Germinal center (tissue), 1 donor: Measurements from ENCODE around the gene BMF.
"Not testable (repeated sequence)": the region's sequence is repeated elsewhere in the genome, so short reads cannot be mapped to it uniquely, and the experiment has no call there.

ENCODE experiments used
- DNase-seq: peaks from one replicate; pipeline ENCODE4 v3.0.0; 2012; ENCODE audit warnings: mixed read lengths, low spot score

The BMF gene

DNA sequence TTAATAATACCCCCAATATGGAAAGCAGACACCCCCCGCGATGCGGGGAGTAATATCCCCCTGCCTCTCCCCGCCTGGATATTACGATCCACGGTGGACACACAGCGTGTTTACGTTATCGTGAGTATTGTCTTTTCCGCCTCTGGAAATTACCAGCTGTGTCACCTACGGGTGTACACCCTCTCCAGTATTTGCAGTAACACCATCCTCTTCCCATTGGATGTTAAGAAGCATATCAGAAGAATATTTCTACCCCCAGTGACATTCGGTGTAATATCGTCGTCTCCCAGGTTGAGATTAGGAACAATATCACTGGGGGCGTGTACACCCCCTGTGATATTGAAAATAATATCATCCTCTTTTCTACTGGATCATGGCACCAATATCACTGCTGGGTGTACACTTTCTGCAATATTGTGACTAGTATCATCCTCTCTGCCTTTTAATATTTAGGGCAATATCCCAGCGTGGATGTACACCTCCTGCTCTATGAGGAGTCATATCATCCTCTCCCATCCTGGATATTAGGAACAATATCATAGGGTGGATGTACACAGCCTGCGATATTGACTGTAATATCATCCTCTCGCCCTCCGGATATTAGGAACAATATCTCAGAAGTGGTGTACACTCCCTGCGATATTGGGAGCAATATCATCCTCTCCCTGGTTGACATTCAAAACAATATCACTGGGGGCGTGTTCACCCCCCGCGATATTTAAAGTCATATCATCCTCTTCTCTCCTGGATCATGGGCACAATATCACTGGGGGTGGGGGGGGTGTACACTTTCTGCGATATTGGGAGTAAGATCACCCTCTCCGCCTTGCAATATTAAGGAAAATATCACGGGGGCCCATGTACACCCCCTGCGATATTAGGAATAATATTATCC lies 20.3 kb upstream of the BMF start:
- no peak for DNase-seq

DNA sequence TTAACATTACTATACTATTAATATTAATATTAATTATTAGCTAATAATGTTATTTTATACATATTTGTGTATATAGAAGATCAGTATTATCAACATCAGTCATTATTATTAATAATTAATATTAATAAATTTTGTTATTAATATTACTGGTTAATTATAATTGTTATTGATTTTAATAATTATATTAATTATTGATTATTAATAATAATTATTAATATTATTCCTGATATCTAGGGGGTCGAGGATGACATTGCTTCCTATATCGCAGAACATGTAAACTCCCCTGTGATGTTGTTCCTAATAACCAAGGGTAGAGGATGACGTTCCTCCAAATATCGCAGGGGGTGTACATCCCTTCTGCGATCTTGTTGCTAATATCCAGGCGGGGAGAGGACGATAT lies 17.3 kb upstream of the BMF start:
- no peak for DNase-seq

DNA sequence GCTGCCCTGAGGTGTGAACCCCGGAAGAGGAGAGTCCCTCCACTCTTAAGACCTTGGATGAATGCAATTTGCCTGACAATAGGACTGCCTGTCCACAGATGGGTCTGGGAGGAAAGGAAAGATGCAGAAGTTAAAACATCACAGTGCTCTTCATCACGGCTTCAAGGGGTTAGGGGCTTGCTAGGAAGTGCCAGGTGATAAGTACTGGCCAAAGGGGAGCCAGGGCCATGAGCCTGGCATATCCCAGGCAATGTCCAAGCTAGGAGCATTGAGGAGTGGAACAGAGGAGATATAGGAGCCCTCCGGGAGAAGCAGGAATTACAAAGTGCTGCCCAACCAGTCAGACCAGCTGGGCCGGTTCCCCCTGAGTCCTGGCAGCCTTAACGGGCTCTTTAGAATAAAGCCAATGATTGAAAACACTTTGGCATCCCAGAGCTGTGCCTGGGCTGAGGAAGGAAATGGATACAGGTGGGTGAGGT lies 16.2 kb upstream of the BMF start:
- not testable (repeated sequence) for DNase-seq

DNA sequence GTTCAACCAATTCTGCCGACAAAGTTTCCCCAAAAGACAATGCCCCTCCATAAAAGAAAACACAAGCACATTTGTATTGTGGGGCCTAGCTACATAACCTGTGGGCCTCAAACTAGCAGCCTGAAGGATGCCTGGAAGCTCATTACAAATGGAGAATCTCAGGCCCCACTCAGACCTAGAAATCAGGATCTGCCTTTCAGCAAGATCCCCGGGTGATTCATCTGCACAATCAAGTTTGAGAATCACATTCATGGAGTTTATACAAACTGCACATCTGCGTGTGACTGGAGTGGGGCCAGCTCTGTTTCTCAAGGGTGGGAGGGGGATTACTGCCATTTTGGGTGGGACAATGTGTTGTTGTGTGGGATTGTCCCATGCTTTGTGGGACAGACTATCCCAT lies 15.7 kb upstream of the BMF start:
- DNase-seq = not testable (repeated sequence)

DNA sequence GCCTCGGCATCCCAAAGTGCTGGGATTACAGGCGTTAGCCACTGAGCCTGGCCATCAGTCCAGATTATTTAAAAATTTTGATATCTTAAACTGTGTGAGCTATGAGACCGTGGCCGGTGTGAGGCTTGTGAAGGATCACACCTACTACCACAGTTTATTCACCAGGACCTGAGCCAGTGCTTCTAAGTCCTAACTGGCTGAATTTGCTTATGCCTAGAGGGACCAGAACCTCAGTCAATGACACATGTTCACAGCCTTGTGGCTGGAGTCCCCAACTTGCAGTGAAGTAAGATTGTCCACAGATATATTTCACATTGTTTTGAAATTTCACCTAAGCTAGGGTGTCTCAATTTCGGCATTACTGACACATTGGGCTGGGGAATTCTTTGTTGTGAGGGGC lies 15.2 kb upstream of the BMF start:
- DNase-seq = not testable (repeated sequence)

DNA sequence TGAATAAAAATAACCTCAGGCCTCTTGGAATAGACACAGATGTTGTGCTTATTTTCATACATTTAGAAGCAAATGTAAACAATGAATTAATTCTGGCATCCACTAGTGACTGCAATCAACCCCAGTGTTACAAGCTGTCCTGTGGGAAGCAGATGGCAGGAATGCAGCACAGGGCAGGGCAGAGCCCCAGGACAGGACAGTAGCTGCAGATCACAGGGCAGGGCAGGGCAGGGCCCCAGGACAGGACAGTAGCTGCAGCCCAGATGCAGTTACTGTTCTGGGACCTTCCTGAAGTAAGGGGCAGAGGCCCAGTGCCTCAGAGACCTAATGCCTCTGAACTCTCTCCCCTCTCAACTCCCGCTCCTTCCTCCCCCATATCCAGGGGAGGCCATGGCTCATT lies 14.3 kb upstream of the BMF start:
- not testable (repeated sequence) for DNase-seq

DNA sequence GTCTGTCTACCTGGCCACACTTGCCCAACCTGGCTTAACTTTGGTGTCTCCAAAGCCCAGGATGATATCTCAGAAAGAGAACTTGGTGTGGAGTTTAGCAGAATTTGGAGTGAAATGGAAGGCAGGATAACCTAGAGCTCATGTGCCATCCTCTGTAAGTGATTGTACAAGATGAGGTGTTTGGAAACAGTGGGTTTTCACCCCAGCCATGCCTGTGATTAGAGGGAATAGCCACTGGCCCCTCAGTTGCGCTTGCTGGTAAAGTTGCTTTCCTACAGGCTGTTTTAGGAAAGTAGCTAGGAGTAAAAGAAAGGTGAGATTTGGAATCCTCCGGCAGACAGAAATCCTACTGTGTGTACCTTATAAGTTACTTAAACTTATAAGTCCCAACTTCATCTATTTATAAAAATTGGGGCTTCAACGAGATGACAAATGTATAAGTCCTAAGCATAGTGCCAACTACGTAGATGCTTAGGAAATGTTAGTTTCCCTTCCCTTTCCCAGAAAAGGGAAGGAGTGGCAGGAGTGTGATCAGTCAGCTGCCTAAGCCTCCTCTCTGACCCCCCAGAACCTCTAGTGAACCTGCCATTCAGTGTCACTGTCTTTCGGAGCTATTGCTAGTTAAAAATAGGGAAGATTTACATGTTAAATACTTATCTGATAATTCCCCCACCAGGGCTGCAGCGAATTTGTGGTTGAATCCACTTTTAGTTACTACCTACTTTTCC lies 13.4 kb upstream of the BMF start:
- DNase-seq = no peak

DNA sequence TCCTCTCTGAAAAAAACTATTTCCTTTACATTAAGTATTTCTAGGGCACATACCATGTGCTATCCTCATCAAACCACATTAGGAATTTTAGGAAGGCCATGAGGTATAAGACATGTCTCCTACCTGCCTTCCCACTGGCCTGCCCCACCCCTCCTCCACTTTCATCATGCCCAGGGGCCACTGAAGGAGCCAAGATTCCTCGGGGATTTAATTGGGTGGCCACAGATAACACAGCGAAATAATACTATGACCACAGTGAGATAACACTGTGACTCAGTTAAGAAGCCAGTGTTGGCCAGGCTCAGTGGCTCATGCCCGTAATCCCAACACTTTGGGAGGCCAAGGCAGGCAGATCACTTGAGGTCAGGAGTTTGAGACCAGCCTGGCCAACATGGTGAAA lies 9.8 kb upstream of the BMF start:
- no peak for DNase-seq

DNA sequence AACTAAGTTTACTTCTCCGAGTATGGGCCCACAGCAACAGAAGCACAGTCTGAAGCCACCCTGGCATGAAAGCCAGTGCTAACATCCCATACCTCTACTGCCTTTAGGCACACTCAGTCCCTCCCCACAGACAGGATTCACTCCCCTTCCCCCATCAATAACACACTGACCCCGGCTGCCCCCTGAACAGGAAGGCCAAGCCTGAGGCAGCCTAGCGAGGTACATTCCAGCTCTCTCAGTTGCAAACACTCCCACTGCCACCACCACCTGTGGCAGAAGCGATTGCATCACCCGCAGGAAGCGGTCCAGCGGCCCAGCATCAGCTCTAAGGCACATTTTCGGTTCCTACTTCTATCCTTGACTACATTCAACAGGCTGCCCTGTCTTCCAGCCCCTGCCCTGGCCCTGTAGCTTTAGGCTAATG lies 7.0 kb upstream of the BMF start:
- DNase-seq = peak; percentile 85

DNA sequence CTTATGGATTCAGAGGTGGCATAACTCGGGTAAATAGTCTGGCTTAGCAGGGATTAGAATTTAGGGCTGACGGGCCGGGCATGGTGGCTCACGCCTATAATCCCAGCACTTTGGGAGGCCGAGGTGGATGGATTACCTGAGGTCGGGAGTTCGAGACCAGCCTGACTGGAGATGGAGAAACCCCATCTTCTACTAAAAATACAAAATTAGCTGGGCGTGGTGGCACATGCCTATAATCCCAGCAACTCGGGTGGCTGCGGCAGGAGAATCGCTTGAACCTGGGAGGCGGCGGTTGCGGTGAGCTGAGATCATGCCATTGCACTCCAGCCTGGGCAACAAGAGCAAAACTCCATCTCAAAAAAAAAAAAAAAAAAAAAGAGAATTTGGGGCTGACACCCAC lies 6.4 kb upstream of the BMF start:
- DNase-seq = not testable (repeated sequence)

DNA sequence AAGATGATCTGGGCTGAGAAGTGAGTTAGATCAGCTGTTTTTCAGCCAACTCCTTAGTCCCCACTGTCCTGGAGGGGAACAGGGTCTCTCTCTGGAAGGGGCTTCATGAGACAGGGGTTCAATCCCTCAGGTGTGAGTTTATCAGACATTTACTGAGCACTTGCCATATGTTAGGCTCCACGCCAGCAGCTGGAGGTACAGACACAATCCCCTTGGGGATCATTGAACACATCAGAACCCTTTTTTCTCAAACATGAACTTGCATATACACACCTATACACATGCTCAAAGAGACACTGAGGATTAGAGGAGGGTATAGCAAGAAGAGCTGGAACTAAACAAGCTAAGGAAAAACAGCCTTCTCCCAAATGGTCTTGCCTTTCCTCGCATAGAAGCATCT lies 5.5 kb upstream of the BMF start:
- no peak for DNase-seq

DNA sequence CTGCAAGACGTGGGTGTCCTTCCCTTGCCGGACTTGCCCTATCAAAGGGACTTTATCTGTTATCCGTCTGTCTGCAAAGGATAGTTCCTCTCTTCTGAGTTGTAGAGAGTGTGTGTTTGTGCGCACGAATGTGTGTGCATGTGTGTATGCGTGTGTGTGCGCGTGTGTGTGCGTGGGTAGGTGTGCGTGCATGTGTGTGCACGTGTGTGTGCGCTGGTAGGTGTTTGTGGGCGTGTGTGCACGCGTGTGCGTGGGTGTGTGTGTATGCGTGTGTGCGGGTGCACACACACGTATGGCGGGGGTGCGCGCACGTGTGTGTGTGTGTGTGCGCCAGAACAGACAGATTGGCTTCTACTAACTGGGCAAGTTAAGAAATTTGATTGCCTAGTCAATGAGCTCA lies 4.1 kb upstream of the BMF start:
- no peak for DNase-seq

DNA sequence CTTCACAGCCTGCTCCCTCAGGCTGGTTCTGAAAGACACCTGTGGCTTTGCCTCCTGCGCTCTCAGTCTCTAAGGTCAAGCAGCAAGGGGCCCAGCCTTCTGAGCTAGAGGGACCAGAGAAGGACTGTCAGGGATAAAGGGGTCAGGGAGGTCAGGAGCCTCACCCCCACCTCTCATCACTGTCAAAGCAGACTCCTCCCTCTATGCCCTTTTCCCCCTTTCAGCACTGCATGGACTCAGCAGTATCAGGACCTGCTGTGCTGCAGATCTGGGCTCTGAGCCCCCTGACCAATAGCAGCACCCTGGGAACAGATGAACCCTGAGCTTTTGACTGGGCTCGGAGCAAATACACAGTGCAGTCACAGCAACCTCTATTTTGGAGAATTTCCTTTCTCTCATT lies 3.2 kb upstream of the BMF start:
- DNase-seq = no peak

DNA sequence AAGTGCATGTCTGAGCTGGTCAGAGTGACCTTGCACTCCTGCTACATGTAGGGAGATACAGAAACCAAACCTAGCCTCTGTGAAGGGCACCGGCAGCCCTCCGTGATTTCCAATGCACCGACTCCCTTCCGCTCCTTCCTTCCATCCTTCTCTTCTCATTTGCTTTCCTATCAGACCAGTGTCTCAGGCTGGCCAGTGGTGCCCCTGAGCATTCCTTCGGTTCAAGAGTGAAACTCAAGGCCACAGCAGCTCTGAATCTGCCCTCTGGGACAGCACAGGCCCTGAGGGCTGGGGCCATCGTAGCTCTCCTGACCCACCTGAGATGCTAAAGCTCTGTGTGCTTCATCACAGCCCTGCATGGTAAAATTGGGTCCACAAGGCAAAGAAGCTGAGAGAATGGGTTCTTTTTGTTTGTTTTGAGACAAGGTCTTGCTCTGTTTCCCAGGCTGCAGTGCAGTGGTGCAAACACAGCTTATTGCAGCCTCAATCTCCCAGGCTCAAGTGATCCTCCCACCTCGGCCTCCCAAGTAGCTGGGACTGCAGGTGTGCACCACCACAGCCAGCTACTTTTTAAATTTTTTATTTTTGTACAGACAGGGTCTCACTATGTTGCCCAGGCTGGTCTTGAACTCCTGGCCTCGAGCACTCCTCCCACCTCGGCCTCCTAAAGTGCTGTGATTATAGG lies 2.3 kb upstream of the BMF start:
- DNase-seq = no peak

DNA sequence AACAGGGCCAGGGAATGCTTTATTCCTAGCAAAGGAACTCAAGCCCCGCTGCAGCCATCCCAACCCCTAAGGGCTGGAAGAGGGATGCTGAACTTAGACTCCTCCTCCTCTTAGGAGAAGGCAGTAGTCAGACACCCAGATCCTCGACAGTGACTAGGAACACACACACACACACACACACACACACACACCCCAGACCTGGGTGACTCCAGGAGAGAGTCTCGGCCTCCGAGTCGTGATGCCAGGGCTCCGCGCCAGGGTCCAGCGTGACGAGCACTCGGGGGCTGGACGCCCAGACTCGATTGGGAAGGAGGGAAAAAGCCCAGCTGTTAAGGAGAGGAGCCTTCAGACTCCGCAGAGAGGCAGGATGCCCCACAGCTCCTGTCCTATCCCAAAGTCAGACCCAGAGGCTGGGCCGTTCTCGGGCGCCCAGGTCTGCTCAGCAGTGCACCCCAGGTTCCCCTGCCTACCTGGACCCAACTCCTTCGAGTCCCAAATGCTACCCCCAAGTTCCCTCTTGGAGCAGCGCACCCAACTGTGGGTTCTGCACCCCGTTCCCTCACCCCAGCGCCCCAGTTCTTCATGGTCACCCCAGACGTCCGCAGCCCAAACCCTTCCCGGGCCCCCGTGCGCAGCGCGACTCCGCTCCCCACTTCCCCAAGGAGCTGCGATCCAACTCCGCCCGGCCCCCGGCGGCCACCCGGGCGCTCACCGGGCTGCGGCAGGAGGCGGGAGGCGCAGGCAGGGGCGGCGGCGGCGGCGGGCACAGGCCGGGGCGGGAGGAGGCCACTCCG lies 421 bp downstream of the BMF start:
- DNase-seq = no peak

DNA sequence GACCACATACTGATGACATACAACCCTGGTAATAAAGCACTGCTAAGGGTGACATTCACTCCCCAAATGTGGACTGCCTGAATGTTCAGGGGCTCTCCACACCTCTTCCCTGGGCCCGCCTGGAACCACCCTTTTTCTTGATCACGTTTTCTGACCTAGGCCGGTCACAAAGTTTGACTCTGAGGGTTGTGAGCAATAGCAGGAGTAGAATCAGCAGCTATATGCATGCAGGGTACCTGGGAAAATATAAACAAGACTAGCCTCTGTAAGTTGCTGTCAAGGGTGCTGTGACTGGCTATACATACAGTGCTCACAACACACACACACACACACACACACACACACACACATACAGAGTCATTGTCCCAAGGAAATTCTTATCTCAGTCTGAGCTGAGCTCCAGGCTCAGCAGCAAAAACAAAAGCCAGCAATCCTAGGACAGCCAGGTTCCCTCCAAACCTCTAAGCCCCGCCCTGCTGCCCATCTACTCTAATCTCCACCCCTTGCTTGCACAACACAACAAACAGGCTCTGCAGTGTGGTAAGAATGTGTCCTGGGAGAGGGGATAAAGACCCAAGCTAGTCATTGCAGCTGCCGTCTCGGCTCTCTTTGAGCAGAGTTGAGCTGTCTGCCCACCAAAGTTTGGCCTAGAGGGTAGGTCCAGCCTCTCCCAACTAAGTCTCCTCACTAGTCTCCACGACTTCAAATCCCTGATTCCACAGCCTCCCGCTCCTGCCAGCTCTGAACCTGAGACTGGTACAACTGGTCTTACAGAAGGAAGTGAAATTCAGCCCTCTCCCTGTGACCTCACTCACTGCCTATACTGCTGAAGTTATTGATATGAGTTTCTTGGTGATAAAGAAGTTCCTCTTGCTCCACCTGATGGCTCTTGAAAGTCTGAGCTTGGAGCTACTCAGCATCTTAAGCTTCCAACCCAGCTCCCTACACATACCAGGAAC lies 2.2 kb downstream of the BMF start:
- peak; percentile 72 for DNase-seq

DNA sequence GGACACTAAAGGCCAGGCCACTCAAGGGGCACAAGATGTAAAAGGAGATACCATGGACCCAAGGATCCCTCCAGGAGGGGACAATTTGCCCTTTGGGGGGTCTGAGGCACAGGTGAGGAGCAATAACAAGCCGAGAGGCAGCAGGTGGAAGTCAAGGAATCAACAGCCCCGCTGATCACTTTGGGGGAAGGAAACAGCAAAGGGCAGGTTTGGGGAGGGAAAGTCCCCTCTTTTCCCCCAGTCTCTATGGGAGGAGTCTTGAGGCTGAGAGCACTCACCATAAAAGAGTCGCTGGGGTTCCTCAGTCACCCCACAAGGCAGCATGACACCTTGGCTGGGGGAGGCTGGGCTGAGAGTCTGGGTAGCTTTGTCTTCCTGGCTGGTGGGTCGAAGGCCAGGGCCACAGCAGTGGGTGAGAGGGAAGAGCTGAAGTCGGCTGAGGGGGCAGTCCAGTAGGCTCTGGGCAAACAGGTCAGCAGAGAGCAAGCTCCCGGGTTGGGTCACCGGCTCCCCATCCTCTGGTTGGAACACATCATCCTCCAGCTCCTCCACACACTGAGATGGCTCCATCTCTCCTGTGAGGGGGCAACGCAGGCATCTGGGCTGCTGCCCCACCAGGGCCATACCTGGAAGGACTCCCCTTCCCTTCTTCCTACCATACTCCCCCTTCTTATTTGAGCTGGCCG lies 3.0 kb downstream of the BMF start:
- no peak for DNase-seq

DNA sequence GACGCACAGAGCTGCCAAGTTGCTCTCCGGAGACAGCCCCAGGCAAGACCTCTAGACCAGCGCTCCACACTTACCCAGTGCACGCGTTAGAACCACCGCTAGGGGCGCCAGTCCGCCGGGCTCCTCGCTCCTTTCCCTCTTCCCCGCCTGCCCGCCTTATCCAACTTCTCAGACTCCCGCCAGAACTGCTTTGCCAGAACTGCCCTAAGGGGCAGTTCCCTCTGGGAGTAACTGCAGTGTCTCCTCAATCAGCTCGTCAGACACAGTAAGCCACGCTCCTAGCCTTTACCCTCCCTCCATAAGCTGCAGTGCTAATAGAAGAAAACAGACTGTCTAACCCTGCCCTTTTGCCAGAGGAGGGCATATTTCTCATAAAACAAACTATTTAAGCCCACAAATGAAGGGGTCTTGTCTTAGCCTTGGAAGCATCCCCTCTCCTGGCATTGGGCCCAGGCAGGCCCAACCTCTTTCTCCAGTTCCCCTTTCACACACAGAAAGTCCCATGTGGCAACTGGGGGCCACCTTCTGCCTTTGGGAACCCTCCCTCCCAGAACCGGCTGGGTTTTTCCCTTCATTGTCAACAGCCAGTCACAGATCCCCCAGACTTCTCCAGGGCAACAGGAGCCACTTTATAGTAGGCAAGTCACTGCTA lies 3.7 kb downstream of the BMF start:
- DNase-seq = peak; percentile 77

DNA sequence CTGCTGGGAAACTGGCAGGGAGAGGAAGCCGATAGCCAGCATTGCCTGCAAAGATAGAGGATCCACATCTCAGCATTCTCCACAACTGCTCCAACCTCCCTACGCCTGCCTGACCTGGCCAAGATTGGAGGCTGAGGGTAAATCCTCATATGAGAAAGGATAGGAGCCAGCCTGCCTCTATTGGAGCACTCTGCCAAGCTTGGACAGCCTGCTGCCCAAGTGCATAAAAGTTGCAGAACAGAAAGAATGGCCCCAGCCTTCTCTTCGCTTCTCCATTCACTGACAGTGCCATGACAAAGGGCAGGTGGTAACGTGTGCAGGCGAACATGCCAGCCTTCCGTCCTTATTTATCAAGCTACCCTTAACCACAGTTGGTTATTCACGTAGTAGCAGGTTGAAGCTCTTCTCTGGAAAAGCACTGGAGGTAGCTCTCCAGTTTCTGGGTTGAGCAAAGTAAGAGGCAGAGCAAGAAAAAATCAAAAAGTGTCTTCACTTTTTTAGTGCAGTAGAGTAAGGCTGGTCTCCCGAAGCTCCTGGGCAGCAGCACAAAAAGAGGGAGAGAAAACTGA lies 4.3 kb downstream of the BMF start:
- DNase-seq = no peak
